B cell (primary cell): ENCODE data around the gene CLCF1. TPM values are rescaled to one million over a fixed set of nuclear protein-coding genes. Genes with fewer than 3 reads are reported as not detected.

Experiments
- ATAC-seq: fragments of 200-7000 bp; cut with Tn5 transposase; one replicate; pipeline ENCODE4 v1.10.0; 2021; ENCODE audit warnings: low read depth, mild to moderate bottlenecking, moderate number of reproducible peaks, moderate library complexity
- CTCF ChIA-PET: fragments of 350-600 bp; sonication (Branson Sonifier 250); formaldehyde crosslinking; loops from one replicate; lab custom pipeline; 2021; ENCODE audit warnings: antibody characterized with exemption, inconsistent platforms; lab: Charles Lee
- POLR2A ChIA-PET: fragments of 350-600 bp; sonication (Branson Sonifier 250); formaldehyde crosslinking; loops from one replicate; lab custom pipeline; 2021; ENCODE audit warnings: antibody characterized with exemption; lab: Charles Lee
- DNase-seq: peaks from one replicate; pipeline ENCODE4 v3.0.0; 2013
- H2AFZ ChIP-seq: 2 replicates; pipeline ENCODE4 v1.6.1; 2012; ENCODE audit warnings: mild to moderate bottlenecking, low read depth, low read length; ENCODE audit not compliant: insufficient read depth, poor library complexity, severe bottlenecking
- H3K27ac ChIP-seq, 2 donors: 1 replicate in 1 of 2; 2 replicates in 1 of 2; pipeline ENCODE4 v1.5.1; 2012 to 2013; ENCODE audit warnings: low read length in 2 of 2, mild to moderate bottlenecking in 2 of 2, moderate library complexity in 1 of 2
- H3K27me3 ChIP-seq, 4 experiments: fragments of 200-600 bp in 1 of 4; sonication (generic) in 1 of 4; replicated peaks in 1 of 4; 1 replicate in 2 of 4; 2 replicates in 2 of 4; pipeline versions ENCODE4 v1.6.1 to v1.7.0; 2013 to 2016; ENCODE audit warnings: low read length in 3 of 4, mild to moderate bottlenecking in 2 of 4, mixed read lengths in 1 of 4, moderate library complexity in 1 of 4; ENCODE audit not compliant: insufficient read depth in 4 of 4, control insufficient read depth in 3 of 4; ENCODE audit errors: control extremely low read depth in 1 of 4
- H3K36me3 ChIP-seq, 2 experiments: replicated peaks in 1 of 2; 1 replicate in 1 of 2; 2 replicates in 1 of 2; pipeline versions ENCODE4 v1.6.1 to v1.7.1; 2013; ENCODE audit warnings: low read length in 1 of 2; ENCODE audit not compliant: insufficient read depth in 2 of 2, control insufficient read depth in 1 of 2; ENCODE audit errors: control extremely low read depth in 1 of 2, extremely low read depth in 1 of 2
- H3K4me1 ChIP-seq, 2 donors: fragments of 200-600 bp in 1 of 2; sonication (generic) in 1 of 2; 1 replicate in 1 of 2; 2 replicates in 1 of 2; pipeline versions ENCODE4 v1.5.1 to v1.6.1; 2013 to 2017; ENCODE audit warnings: low read length in 2 of 2; ENCODE audit not compliant: control insufficient read depth in 2 of 2, insufficient read depth in 2 of 2
- H3K4me2 ChIP-seq: replicated peaks from 2 replicates; pipeline ENCODE3; 2012; ENCODE audit warnings: mild to moderate bottlenecking, low read depth, low read length; ENCODE audit not compliant: poor library complexity, severe bottlenecking
- H3K4me3 ChIP-seq, 5 experiments: fragments of 200-600 bp in 1 of 5; sonication (generic) in 1 of 5; 1 replicate in 3 of 5; 2 replicates in 2 of 5; pipeline versions ENCODE4 v1.5.1 to v1.7.0; 2011 to 2016; ENCODE audit warnings: low read length in 4 of 5, mild to moderate bottlenecking in 4 of 5, low read depth in 2 of 5, control low read depth in 1 of 5, moderate library complexity in 1 of 5; ENCODE audit not compliant: insufficient read depth in 1 of 5; ENCODE audit errors: control extremely low read depth in 1 of 5, extremely low read depth in 1 of 5
- H3K79me2 ChIP-seq: fragments of 200-600 bp; sonication (generic); one replicate; pipeline ENCODE4 v1.6.0; 2016; ENCODE audit warnings: low read length; ENCODE audit not compliant: control insufficient read depth, insufficient read depth
- H3K9ac ChIP-seq: fragments of 200-600 bp; sonication (generic); 2 replicates; pipeline ENCODE4 v1.6.1; 2017; ENCODE audit warnings: mild to moderate bottlenecking, low read length, moderate library complexity
- H3K9me3 ChIP-seq, 3 donors: one replicate each; pipeline versions ENCODE4 v1.6.1 to v1.7.1; 2013; ENCODE audit warnings: low read length in 2 of 3; ENCODE audit not compliant: control insufficient read depth in 2 of 3, insufficient read depth in 1 of 3; ENCODE audit errors: control extremely low read depth in 1 of 3
- H4K20me1 ChIP-seq: 2 replicates; pipeline ENCODE4 v1.6.0; 2012; ENCODE audit warnings: mild to moderate bottlenecking, low read length; ENCODE audit not compliant: insufficient read depth, control insufficient read depth, poor library complexity, severe bottlenecking
- H3K27ac Mint-ChIP-seq: one replicate; pipeline ENCODE4 v1.8.0; 2021; ENCODE audit warnings: mixed read lengths
- H3K27me3 Mint-ChIP-seq: one replicate; pipeline ENCODE4 v1.8.0; 2021; ENCODE audit warnings: mixed read lengths
- H3K4me1 Mint-ChIP-seq: one replicate; pipeline ENCODE4 v1.8.0; 2021; ENCODE audit warnings: mixed read lengths
- H3K4me3 Mint-ChIP-seq: one replicate; pipeline ENCODE4 v1.8.0; 2021; ENCODE audit warnings: mixed read lengths
- H3K9me3 Mint-ChIP-seq: one replicate; pipeline ENCODE4 v1.8.0; 2022; ENCODE audit warnings: mixed read lengths; ENCODE audit not compliant: insufficient read depth
- CTCF ChIP-seq: fragments of 200-600 bp; IDR thresholded peaks from one replicate; pipeline ENCODE4 v1.8.0; 2022; ENCODE audit warnings: antibody characterized with exemption, mild to moderate bottlenecking
- EZH2 ChIP-seq: IDR thresholded peaks from 2 replicates; pipeline ENCODE4 v1.6.1; 2012; ENCODE audit warnings: borderline replicate concordance, low read depth, mild to moderate bottlenecking, moderate library complexity, low read length; ENCODE audit not compliant: insufficient read depth, poor library complexity, severe bottlenecking
- WGBS: methylation state at CpG from one replicate; pipeline ENCODE4 v1.1.5; 2013; ENCODE audit warnings: missing lambda C conversion rate; ENCODE audit not compliant: insufficient coverage; 5-methylcytosine and 5-hydroxymethylcytosine counted together
- intact Hi-C: fragments of 100-400 bp; cut with micrococcal nuclease; formaldehyde crosslinking; loops from one replicate; pipeline ENCODE4 v1.10.0; 2022
- polyA plus RNA-seq: library from polyadenylated mRNA; depleted of rRNA; stranded (reverse); fragments of >200 nt; gene quantifications from 2 replicates; pipeline ENCODE4 v1.2.3, GENCODE V29; 2012
- total RNA-seq, 2 donors: library from RNA; stranded (reverse); fragments of 120-200 nt in 1 of 2; gene quantifications; 1 replicate in 1 of 2; 2 replicates in 1 of 2; pipeline versions ENCODE4 v1.2.3 to v1.2.4, GENCODE V29; 2013 to 2022

The CLCF1 gene
- total and polyA plus RNA-seq, 2 donors (not counting 1 experiment from before 2014, with no cell fraction given): 29.1 to 44.6 TPM

GRCh38 chr11:67367761-67368227, 5.6 kb downstream of the CLCF1 start:
- intact Hi-C loops: no loop called here
- POLR2A ChIA-PET: interaction anchor here (0.8 to 14.2 kb wide), 4 partner anchors 13 to 79 kb away, joined by 3 to 323 read pairs (median 25); partner anchors contain the start of genes ANKRD13D, POLD4 and TBC1D10C
- H3K4me1 ChIP-seq: peaks cover 83 to 87% of the 10 kb centered on the region in 2 donors
- 57% methylated on average over 5 of the region's 7 CpGs for WGBS
- H3K9ac ChIP-seq: no peak overlapping the region
- no peak for DNase-seq
- H3K4me3 ChIP-seq: no peak overlapping the region
- peaks cover 79% of the 10 kb centered on the region for H4K20me1 ChIP-seq
- no peaks in the 10 kb centered on the region for H3K9me3 ChIP-seq
- CTCF ChIA-PET: interaction anchor here (1.0 to 42.2 kb wide), 3 partner anchors 4 to 120 kb away, joined by 3 to 2379 read pairs (median 2379); partner anchors contain the start of genes CLCF1, POLD4 and RAD9A
- peak overlapping the region; percentile 44 to 70 for H3K27ac ChIP-seq
- peaks cover 85% of the 10 kb centered on the region for H3K4me1 Mint-ChIP-seq
- peaks cover 76% of the 10 kb centered on the region for H3K79me2 ChIP-seq
- no peaks in the 10 kb centered on the region for H3K27me3 ChIP-seq
- H3K4me3 Mint-ChIP-seq: peak overlapping the region; percentile 92
- H3K27me3 Mint-ChIP-seq: no peaks in the 10 kb centered on the region
- no peak for TF ChIP-seq CTCF
- no peak for TF ChIP-seq EZH2
- peaks cover 0 to 37% of the 10 kb centered on the region in 2 experiments for H3K36me3 ChIP-seq
- ATAC-seq: no peak
- H3K9me3 Mint-ChIP-seq: no peaks in the 10 kb centered on the region
- H3K4me2 ChIP-seq: peak overlapping the region; percentile 93
- H2AFZ ChIP-seq: no peak overlapping the region
- peak overlapping the region; percentile 72 for H3K27ac Mint-ChIP-seq
